Right renal pelvis (tissue), 4 donors: ENCODE data around the gene LMO2. TPM values are rescaled to one million over a fixed set of nuclear protein-coding genes. Genes with fewer than 3 reads are reported as not detected.
"Not testable (repeated sequence)": the region's sequence is repeated elsewhere in the genome, so short reads cannot be mapped to it uniquely, and the experiment has no call there.

Source experiments
- DNase-seq, 4 donors: peaks; one replicate each; pipeline ENCODE4 v3.0.0-alpha.2; 2013; ENCODE audit warnings: low read depth in 4 of 4, low spot score in 3 of 4, missing footprints in 1 of 4
- polyA plus RNA-seq, 4 donors: library from polyadenylated mRNA; unstranded; fragments of 120-200 nt; gene quantifications; one replicate each; pipeline ENCODE4 v1.2.1, GENCODE V29; 2013; ENCODE audit not compliant: insufficient read length in 4 of 4

The LMO2 gene
- polyA plus RNA-seq, 4 donors, result 29.1 to 38.8 (median 35.7) TPM

- DNase-seq, result no peak
Measured at GRCh38 chr11:33866936-33867335, 24.9 kb downstream of the LMO2 start.

DNA sequence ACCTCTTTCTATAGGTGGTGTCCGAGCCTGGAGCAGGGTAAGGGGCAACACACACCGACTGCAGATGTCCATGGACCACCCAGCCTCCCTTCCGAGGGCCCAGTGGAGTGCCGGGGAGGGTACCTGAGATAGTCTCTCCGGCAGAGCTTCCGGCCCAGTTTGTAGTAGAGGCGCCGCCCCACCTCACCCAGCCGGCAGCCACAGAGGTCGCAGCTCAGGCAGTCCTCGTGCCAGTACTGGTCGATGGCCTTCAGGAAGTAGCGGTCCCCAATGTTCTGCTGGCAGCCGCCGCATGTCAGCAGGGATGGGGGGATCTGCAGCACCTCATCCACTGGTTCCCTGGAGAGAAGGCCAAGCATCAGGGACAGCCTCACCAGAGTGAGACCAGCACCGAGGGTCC is 27.4 kb downstream of the LMO2 start:
- no peak for DNase-seq

GRCh38 chr11:33863418-33864172 is 28.3 kb downstream of the LMO2 start:
- DNase-seq, result no peak

DNA sequence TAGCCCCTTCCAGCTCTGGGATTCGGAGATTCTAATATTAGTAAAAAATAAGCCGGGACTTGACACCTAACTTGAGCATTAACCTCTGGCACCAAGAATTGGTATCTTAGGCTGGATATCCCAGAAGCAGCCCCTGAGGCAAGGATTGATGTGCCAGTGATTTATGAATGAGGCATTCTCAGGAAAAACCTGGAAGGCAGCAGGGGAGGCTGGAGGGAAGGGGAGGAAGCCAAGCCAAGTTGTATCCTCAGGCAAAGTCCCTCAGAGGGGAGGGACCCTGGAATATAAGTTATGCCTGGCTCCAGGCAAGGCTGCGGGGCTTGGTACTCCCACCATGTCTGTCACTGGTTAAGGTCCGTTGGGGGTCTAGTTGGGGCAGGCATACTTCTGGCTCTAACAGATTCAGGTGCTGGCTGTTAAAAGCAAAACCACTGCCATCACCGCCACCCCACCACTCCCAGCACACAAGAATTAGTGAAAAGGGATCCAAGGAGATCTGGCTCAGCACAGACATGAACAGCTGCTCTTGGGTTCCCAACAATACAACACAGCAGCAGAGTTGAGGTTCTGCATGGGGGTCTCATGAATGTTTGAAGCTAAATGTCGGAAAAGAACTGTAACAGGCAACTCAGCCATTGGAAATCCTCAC is 29.8 kb downstream of the LMO2 start:
- DNase-seq, result no peak

DNA sequence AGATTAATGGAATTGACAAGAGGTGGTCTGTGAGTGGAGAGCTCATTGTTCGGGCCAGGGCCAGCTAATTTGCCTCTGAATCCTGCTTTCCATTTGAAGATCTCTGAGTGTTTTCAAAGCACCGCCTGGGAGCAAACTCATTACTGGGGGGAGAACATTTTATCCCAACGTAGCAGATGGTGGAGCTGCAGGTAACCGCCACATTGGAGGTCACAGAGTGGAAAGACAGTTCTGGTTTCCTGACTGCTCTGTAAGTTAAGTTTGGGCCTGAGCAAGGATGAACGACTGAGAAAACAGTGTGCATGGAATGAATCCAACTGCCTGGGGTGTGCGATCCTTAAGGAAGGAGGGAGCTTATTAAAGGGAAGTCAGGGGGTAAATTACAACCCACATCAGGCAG is 30.5 kb downstream of the LMO2 start:
- DNase-seq, result no peak

GRCh38 chr11:33860926-33861325 is 30.9 kb downstream of the LMO2 start:
- no peak for DNase-seq

DNA sequence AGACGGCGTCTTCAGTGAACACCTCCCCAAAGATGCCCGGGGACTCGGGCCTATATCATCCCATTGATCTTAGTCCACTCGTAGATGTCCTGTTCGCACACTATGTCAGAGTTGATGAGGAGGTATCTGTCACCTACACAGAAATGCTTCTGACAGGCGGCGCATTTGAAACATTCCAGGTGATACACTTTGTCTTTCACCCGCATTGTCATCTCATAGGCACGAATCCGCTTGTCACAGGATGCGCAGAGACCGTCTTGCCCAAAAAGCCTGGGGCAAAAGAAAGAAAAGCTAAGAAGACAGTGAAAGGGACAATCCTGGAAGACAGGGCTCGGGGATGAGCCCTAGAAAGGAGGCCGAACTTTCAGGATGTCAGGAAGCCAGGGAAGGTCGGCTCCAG is 32.6 kb downstream of the LMO2 start:
- DNase-seq, result no peak

DNA sequence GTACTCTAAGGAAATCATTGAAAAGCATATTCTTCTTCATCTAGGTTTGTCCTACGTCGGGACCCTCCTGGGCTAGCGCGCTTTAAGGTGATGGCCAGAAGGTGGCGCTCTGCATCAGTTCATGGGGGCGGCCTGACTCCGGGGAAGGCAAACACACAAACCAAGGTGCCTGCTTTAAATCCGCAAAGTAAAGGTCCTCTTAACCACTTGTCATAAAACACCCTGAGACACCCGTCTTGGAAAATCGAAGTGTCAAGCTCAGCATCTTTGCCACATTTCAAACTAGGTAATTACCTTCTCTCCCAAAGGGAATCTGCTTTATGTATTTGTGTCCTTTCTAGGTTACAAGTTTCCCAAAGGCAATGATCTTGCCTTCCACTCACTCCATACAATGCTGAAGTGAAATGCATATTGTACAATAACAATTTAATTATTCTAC is 33.9 kb downstream of the LMO2 start:
- peak; percentile 52 to 71 (median 68) for DNase-seq

DNA sequence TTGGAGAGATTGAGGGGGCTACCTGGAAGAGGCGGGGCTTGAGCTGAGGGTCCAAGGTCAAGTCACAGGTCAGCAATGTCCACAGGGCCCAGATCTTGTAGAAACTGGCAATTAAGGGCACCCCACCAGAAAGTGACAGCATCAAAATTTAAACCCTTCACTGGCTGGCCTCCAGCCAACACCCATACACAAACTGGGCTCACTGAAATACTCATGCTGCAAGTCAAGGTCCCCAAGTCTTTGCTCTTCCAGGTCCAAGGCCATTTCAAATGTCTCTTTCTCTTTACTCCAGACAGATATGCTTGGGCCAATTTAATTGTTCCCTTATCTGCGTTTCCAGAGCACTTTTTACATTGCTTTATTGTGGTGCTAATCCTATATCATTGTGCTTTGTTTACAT is 36.4 kb downstream of the LMO2 start:
- no peak for DNase-seq

GRCh38 chr11:33848717-33849390 is 43.0 kb downstream of the LMO2 start:
- DNase-seq, result no peak

- DNase-seq, result no peak
Measured at GRCh38 chr11:33847251-33847650, 44.6 kb downstream of the LMO2 start.

DNA sequence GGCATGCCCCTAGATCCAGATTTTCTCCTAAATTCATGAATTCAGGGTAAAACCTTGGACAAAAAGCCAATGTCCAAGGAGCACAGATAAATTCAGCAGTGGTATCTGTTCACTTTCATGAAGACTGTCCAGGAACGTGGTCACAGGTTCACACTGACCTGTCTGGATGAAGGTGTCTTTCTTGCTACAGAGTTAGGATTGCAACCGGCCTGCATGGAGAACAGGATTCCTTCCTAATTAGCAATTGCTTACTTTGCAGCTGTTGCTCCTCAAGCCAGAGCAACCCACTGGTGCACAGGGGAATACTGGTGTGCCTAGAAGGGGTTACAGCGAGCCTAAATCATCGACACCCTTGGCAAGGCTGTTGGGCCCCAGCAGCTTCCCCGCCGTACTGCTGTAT is 47.6 kb downstream of the LMO2 start:
- DNase-seq, result no peak

DNA sequence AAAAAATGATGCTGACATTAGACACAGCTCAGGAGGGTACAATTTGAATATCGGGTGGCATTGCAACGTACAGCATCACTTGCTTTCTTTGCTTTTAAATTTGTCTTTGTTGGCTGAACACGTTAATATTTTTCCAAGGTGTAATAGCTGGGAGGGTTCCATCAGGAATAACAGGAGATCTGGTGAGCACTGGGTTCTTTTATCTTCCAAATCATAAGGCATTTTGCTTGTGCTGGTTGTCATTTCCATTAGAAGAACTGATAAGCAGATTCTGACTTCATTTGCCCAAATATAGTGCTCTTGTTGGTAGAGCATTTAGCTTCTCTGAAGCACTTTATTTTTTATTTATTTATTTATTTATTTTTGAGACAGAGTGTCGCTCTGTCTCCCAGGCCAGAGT is 48.9 kb downstream of the LMO2 start:
- no peak for DNase-seq

GRCh38 chr11:33842236-33842915 is 49.5 kb downstream of the LMO2 start:
- DNase-seq, result no peak

DNA sequence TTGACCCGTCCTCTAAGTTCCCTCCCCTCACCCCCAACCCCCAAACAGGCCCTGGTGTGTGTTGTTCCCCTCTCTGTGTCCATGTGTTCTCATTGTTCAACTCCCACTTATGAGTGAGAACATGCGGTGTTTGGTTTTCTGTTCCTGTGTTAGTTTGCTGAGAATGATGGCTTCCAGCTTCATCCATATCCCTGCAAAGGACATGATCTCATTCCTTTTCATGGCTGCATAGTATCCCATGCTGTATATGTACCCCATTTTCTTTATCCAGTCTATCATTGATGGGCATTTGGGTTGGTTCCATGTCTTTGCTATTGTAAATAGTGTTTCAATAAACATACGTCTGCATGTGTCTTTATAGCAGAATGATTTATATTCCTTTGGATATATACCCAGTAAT is 53.6 kb downstream of the LMO2 start:
- not testable (repeated sequence) for DNase-seq

- DNase-seq, result not testable (repeated sequence)
Measured at GRCh38 chr11:33837334-33837733, 54.5 kb downstream of the LMO2 start.

DNA sequence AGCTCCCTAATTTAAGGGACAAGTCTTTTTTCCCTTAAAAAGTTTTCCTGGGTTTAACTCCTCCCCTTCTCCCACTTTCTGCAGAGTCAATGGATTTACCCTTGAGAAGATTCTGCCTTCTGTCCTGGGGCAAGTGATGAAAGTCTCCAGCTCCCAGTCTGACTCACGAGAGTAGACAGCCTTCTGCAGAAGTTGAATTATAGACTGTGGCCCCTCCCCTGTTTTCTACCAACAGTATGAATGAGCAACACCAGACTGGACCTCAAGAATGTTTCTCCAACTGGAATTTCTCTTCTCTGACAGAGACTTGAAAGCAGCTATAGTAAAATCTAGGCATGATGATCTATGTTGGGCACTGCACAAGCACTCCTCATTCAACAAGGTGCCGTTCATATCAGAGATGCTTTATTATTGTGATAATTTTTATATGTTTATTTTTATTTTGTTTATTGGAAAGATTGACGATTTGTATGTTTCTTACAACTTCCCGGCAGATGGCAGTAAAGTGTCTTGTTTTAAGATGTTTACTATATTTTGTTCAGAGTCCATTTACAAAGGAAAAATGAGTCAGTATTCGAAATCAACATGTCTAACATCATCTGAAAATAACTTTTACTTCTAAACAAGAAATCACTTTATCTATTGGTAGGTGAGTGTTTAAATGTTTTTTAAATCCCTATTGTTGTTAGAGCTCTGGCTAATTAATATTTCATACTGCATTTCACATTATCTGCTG is 56.6 kb downstream of the LMO2 start:
- no peak for DNase-seq

DNA sequence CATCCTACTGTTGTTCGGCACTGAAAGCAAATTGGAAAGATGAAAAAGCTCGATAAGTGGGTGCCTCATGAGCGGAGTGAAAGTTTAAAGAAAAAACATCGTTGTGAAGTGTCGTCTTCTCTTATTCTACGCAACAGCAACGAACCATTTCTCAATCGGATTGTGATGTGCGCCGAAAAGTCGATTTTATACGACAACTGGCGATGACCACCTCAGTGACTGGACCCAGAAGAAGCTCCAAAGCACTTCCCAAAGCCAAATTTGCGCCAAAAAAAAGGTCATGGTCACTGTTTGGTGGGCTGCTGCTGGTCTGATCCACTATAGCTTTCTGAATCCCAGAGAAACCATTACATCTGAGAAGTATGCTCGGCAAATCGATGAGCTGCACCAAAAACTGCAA is 59.2 kb downstream of the LMO2 start:
- DNase-seq, result no peak

DNA sequence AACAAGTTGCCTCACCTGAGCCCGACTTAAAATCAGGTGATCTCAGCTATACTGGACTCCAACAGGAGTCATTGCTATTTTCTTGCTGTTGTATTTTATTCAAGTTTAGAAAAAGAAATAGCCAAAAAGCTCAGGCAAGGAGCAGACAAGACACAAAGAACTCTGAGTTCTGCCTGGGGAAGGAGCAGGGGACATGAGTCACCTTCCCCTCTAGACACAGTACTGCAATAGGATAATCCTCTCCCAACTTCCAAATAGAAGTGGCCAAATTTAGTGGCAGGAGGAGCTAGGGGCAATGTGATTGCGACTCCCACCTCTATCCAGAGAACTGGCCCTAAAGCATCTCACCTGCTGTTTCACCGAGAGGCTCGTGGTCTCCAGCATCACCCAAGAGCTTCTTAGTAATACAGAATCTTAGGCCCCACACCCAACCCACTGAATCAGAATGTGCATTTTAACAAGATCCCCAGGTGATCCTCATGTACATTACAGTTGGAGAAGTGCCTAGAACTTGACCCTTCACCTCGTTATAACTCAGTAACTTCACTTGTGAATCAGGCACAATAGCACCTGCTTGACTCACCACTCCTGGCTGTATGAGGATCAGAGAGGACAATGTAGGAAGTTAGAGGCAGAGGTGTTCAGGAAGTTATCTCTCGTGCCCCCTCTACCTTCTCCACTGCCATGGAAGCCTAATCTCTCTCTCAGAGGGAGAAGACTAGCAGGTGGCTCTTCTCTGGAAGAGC is 60.8 kb downstream of the LMO2 start:
- DNase-seq, result no peak
